Thoracic aorta (tissue), 2 donors: Measurements from ENCODE around the gene TBK1. TPM values are rescaled to one million over a fixed set of nuclear protein-coding genes. Genes with fewer than 3 reads are reported as not detected.

ENCODE experiments used
- ATAC-seq: fragments of 150-250 bp; one replicate; pipeline ENCODE4 v1.8.0; 2017; ENCODE audit warnings: low read depth; ENCODE audit not compliant: insufficient number of reproducible peaks, low FRiP score
- DNase-seq: peaks from one replicate; pipeline ENCODE4 v3.0.0-alpha.2; 2020; ENCODE audit warnings: low spot score
- H3K27ac ChIP-seq, 2 donors: fragments of 200-600 bp; sonication (generic); 1 replicate in 1 of 2; 2 replicates in 1 of 2; pipeline ENCODE4 v1.5.1; 2016; ENCODE audit warnings: mild to moderate bottlenecking in 2 of 2, moderate library complexity in 2 of 2
- H3K27me3 ChIP-seq: fragments of 200-600 bp; sonication (generic); replicated peaks from 2 replicates; pipeline ENCODE4 v1.6.0; 2016; ENCODE audit warnings: mild to moderate bottlenecking; ENCODE audit not compliant: insufficient read depth
- H3K36me3 ChIP-seq: fragments of 200-600 bp; sonication (generic); one replicate; pipeline ENCODE4 v1.5.1; 2016
- H3K4me1 ChIP-seq, 2 donors: fragments of 200-600 bp; sonication (generic); 1 replicate in 1 of 2; 2 replicates in 1 of 2; pipeline versions ENCODE4 v1.5.1 to v1.6.0; 2016; ENCODE audit warnings: low read depth in 2 of 2, mild to moderate bottlenecking in 1 of 2; ENCODE audit not compliant: control insufficient read depth in 1 of 2
- H3K4me3 ChIP-seq: fragments of 200-600 bp; sonication (generic); 2 replicates; pipeline ENCODE4 v1.5.1; 2016; ENCODE audit warnings: mild to moderate bottlenecking
- H3K9me3 ChIP-seq: fragments of 200-600 bp; sonication (generic); 2 replicates; pipeline ENCODE4 v1.5.1; 2016
- total RNA-seq, 2 donors: library from RNA; depleted of rRNA; stranded (reverse); fragments of >200 nt; gene quantifications; one replicate each; pipeline versions ENCODE4 v1.1.0 to v1.2.3, GENCODE V29; 2016
- TF ChIP-seq, protein P1 (sequence below): fragments of 200-600 bp; sonication (generic); IDR thresholded peaks from one replicate; pipeline ENCODE4 v1.5.1; 2019; ENCODE audit warnings: antibody characterized with exemption

TBK1 gene
- total RNA-seq, 2 donors from 2014 or later, result 26.3 to 39.3 TPM

DNA sequence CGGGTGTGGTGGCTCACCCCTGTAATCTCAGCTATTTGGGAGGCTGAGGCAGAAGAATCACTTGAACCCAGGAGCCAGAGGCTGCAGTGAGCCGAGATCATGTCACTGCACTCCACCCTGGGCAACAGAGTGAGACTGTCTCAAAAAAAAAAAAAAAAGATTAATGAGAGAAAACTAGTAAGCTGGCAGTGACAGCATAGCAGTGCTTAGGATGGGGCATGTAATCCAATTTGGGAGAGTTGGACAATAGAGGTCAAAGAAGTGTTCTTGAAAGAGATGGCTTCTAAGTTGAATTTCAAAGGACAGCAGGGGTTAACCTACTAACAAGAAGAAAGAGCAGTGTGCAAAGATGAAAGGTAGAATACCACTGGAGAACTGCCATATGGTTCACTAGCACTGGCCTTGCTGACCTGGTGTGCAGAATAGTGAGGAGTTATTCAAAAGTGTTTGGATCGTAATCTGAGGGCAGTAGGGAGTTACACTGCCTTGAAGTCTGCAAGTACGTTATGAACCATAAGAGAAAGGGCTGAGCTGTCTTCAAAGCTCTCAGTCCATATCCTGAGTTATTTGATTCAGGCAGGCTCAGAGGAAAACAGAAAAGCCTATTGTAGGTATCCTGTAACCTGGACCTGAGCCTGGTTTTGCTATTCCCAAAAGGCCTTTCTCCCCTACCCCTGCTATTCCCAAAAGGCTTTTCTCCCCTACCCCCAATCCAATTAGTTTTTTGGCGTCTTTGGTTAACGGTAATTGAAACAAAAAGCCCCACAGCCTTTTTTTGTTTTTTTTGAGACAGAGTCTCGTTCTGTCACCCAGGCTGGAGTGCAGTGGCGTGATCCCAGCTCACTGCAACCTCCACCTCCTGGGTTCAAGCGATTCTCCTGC lies 44.3 kb upstream of the TBK1 start:
- DNase-seq (no peak), ATAC-seq (no peak)
- Histone ChIP-seq H3K4me1 (peaks cover 5 to 16% of the 10 kb centered on the region in 2 donors), H3K36me3 (peaks cover 20% of the 10 kb centered on the region), H3K27me3 (no peaks in the 10 kb centered on the region), H3K4me3 (no peak overlapping the region), H3K9me3 (no peaks in the 10 kb centered on the region), H3K27ac (no peak overlapping the region)
- TF ChIP-seq, protein P1, sequence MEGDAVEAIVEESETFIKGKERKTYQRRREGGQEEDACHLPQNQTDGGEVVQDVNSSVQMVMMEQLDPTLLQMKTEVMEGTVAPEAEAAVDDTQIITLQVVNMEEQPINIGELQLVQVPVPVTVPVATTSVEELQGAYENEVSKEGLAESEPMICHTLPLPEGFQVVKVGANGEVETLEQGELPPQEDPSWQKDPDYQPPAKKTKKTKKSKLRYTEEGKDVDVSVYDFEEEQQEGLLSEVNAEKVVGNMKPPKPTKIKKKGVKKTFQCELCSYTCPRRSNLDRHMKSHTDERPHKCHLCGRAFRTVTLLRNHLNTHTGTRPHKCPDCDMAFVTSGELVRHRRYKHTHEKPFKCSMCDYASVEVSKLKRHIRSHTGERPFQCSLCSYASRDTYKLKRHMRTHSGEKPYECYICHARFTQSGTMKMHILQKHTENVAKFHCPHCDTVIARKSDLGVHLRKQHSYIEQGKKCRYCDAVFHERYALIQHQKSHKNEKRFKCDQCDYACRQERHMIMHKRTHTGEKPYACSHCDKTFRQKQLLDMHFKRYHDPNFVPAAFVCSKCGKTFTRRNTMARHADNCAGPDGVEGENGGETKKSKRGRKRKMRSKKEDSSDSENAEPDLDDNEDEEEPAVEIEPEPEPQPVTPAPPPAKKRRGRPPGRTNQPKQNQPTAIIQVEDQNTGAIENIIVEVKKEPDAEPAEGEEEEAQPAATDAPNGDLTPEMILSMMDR, result no peak

DNA sequence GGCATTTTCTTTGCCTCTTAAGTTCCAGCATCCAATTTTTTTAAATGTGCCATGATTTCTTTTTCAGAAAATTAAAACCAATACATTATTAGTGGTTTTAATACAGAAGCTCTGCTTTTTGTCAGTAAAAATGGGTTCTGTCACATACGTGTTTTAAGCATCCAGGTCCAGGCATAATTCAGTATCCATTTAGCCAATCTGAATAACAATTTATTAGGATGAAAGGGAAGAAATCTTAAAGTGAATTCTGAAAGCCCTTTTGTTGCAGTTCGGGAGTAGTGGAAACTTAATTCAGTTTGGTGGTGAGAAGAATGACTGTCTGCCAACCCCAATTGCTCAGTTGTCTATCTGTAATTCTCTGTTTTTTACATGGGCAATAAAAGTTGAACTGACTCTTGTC lies 40.5 kb upstream of the TBK1 start:
- Histone ChIP-seq H3K4me3 (no peak overlapping the region), H3K27ac (no peak overlapping the region), H3K4me1 (peaks cover 0 to 6% of the 10 kb centered on the region in 2 donors), H3K9me3 (no peaks in the 10 kb centered on the region), H3K36me3 (peaks cover 36% of the 10 kb centered on the region), H3K27me3 (no peaks in the 10 kb centered on the region)
- TF ChIP-seq, protein P1, result no peak
- no peak for DNase-seq
- no peak for ATAC-seq

DNA sequence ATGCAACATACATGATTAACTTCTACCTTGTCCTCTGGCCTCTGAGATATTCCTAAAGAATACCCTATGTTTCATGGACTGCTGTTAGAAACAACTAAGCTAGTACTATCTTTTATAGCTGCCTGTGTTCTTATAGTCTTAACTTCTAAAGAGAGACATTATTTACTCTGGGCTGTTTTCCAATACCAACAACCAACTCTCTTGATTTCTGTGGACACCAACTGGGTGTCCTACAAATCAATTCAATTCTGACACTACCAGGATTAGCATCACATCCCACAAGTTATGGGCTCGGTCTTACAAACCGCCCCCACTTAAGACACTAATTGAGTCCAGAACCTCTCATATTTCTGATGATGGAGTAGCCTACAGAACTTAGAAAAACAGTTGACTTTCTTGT lies 39.5 kb upstream of the TBK1 start:
- DNase-seq (no peak), ATAC-seq (no peak)
- H3K9me3 ChIP-seq, result no peaks in the 10 kb centered on the region
- TF ChIP-seq, protein P1, result no peak
- peaks cover 0 to 4% of the 10 kb centered on the region in 2 donors for H3K4me1 ChIP-seq
- no peaks in the 10 kb centered on the region for H3K27me3 ChIP-seq
- no peak overlapping the region for H3K27ac ChIP-seq
- H3K4me3 ChIP-seq, result no peak overlapping the region
- peaks cover 46% of the 10 kb centered on the region for H3K36me3 ChIP-seq

DNA sequence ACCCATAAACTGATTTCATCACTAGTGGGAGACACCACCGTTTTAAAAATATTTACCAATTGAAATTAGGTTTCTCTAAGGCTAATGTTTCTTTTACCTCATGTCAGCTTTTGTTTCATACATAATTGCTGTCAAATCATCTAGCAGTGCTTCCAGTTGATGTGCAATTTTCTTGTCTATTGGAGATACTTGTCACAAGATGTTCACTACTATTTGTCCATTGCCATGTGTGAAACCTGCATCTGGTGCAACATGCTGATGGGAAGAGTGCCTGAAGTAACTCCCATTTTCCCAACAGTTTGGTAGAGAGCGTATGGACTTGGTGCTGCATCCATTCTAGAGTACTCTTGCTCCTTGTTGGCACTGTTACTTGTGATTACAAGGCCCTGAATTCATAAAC lies 38.0 kb upstream of the TBK1 start:
- no peak for DNase-seq
- H3K36me3 ChIP-seq, result peaks cover 58% of the 10 kb centered on the region
- ATAC-seq, result no peak
- H3K27ac ChIP-seq, result no peak overlapping the region
- TF ChIP-seq, protein P1, result no peak
- H3K9me3 ChIP-seq, result no peaks in the 10 kb centered on the region
- no peaks in the 10 kb centered on the region for H3K27me3 ChIP-seq
- H3K4me1 ChIP-seq, result no peaks in the 10 kb centered on the region
- no peak overlapping the region for H3K4me3 ChIP-seq

DNA sequence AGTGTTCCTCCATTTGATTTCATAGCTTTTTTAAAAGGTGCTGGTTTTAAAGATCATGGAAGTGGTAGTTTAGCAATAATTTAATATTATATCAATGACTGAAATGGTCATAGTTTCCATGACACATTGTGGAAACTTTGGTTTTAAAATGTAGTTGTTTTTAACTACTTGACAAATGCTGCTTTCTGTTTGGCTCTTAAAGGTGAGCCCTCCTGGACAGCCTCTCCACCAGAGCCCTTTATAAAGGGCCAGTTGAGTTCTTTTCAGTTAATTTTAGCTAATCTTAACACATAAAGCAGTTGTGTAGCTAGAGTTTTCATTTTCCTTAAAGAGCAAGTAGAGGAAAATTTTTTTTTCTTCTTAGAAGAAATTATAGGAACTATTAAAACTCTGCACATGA lies 33.7 kb upstream of the TBK1 start:
- Histone ChIP-seq H3K27me3 (no peaks in the 10 kb centered on the region), H3K27ac (no peak overlapping the region), H3K4me3 (no peak overlapping the region), H3K36me3 (peaks cover 59% of the 10 kb centered on the region), H3K9me3 (no peaks in the 10 kb centered on the region), H3K4me1 (no peaks in the 10 kb centered on the region)
- DNase-seq (no peak), ATAC-seq (no peak)
- TF ChIP-seq, protein P1, result no peak
